ENCODE results near the gene CLDN2. TPM values are rescaled to one million over a fixed set of nuclear protein-coding genes. Genes with fewer than 3 reads are reported as not detected.

The CLDN2 gene
- total RNA-seq, 3 donors from 2014 or later (not counting 1 experiment from before 2014, with no cell fraction given): not detected

DNA sequence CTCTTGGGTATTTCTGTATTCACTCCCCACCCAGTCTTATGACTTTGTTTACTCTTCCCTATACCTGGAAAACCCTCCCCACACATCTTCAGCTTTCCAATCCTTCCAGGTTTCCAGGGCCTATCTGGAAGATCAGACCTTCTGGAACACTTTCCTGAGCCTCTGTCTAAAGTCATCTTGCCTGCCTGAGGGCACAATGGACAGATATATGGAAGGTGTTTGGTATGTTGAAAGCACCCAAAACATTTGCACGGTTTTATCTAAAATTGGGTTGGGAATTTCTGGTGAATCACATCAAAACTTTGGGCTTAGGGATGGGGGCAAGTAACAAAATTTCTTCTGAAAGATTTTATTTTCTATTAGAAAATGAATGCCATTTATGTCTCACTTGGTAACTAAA lies 16.0 kb downstream of the CLDN2 start:
- Histone ChIP-seq H3K27ac (ENCODE audit: low read length) (no peak overlapping the region), H3K9me3 (ENCODE audit: control insufficient read depth, insufficient read depth, low read length) (no peaks in the 10 kb centered on the region), H3K4me1 (ENCODE audit: control insufficient read depth, insufficient read depth, low read length) (no peaks in the 10 kb centered on the region), H3K27me3 (ENCODE audit: control insufficient read depth, insufficient read depth, low read length) (no peaks in the 10 kb centered on the region), H3K4me3 (ENCODE audit: low read length) (no peak overlapping the region), H3K36me3 (ENCODE audit: control insufficient read depth, insufficient read depth, low read length) (no peaks in the 10 kb centered on the region)
- Mint-ChIP-seq H3K4me3 (no peak overlapping the region), H3K9me3 (no peaks in the 10 kb centered on the region), H3K27ac (no peak overlapping the region), H3K27me3 (ENCODE audit: low read depth in 2 of 2) (no peaks in the 10 kb centered on the region), H3K36me3 (no peaks in the 10 kb centered on the region), H3K4me1 (no peaks in the 10 kb centered on the region)
- intact Hi-C loops (cut with micrococcal nuclease): no loop called here
- ATAC-seq: no peak
- no peak for DNase-seq
- WGBS (ENCODE audit: insufficient coverage): 89% methylated on average over 1 of the region's 1 CpG
- TF ChIP-seq, protein P1, sequence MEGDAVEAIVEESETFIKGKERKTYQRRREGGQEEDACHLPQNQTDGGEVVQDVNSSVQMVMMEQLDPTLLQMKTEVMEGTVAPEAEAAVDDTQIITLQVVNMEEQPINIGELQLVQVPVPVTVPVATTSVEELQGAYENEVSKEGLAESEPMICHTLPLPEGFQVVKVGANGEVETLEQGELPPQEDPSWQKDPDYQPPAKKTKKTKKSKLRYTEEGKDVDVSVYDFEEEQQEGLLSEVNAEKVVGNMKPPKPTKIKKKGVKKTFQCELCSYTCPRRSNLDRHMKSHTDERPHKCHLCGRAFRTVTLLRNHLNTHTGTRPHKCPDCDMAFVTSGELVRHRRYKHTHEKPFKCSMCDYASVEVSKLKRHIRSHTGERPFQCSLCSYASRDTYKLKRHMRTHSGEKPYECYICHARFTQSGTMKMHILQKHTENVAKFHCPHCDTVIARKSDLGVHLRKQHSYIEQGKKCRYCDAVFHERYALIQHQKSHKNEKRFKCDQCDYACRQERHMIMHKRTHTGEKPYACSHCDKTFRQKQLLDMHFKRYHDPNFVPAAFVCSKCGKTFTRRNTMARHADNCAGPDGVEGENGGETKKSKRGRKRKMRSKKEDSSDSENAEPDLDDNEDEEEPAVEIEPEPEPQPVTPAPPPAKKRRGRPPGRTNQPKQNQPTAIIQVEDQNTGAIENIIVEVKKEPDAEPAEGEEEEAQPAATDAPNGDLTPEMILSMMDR (IDR thresholded peaks at IDR 0.05): no peak

DNA sequence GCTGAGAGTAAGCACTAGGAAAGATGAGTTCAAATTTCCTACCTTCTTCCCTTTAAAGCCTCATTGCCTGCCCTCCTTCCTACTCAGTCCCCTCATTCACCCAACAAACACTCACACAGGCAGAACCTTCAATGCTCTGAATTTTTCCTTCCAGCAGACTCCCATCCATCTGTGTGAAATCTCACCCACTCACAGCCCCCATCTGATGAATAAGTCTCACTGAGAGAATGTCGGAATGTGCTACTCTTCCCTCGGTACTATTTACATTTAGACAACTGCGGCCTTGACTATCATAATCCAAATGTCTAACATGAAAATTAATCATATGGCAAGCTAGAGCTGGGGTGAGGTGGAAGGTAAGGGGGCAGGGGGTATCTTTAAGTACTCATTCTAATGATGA lies 19.4 kb downstream of the CLDN2 start:
- no CpG with 5 or more reads among the region's 3 CpGs for WGBS (ENCODE audit: insufficient coverage)
- H3K4me1 ChIP-seq (ENCODE audit: control insufficient read depth, insufficient read depth, low read length): no peaks in the 10 kb centered on the region
- TF ChIP-seq, protein P1 (IDR thresholded peaks at IDR 0.05): no peak
- no peak overlapping the region for H3K27ac Mint-ChIP-seq
- H3K36me3 ChIP-seq (ENCODE audit: control insufficient read depth, insufficient read depth, low read length): no peaks in the 10 kb centered on the region
- H3K4me1 Mint-ChIP-seq: no peaks in the 10 kb centered on the region
- DNase-seq: no peak
- H3K27me3 Mint-ChIP-seq (ENCODE audit: low read depth in 2 of 2): no peaks in the 10 kb centered on the region
- H3K9me3 ChIP-seq (ENCODE audit: control insufficient read depth, insufficient read depth, low read length): no peaks in the 10 kb centered on the region
- H3K27me3 ChIP-seq (ENCODE audit: control insufficient read depth, insufficient read depth, low read length): no peaks in the 10 kb centered on the region
- H3K4me3 Mint-ChIP-seq: no peak overlapping the region
- no peak overlapping the region for H3K27ac ChIP-seq (ENCODE audit: low read length)
- no peaks in the 10 kb centered on the region for H3K9me3 Mint-ChIP-seq
- intact Hi-C loops (cut with micrococcal nuclease): no loop called here
- no peak overlapping the region for H3K4me3 ChIP-seq (ENCODE audit: low read length)
- no peaks in the 10 kb centered on the region for H3K36me3 Mint-ChIP-seq
- no peak for ATAC-seq

DNA sequence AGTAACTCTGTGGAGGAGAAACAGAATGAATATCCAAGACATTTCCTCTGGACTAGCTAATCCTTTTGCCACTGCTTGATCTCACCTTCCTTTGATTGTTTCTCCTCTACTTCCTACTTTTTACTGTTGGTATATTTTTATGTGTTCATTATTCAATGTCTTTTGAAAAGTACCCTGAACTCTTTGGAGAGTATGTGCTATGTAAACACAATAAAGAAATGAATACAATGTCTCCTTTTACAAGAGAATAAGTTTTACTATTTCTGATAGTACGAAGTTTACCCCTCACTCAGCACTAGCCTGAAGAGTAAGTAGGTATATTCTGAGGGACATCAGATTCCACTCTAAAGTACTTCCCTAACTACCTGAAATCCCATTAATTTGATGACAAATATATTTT lies 19.9 kb downstream of the CLDN2 start:
- intact Hi-C loops (cut with micrococcal nuclease): no loop called here
- H3K27me3 Mint-ChIP-seq (ENCODE audit: low read depth in 2 of 2): no peaks in the 10 kb centered on the region

DNA sequence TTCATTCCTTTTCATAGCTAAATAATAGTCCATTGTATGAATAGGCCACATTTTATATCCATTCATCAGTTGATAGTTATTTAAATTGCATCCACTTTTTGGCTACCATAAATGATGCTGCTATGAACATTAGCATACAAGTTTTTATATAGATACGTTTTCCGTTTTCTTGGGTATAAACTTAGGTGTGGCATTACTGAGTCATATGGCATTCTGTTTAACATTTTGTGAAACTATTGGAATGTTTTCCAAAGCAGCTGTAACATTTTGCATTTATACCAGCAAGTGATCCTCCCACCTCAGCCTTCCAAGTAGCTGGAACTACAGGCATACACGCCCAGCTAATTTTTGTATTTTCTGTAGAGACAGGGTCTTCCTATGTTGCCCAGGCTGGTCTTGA lies 26.3 kb downstream of the CLDN2 start:
- Histone ChIP-seq H3K4me3 (ENCODE audit: low read length) (no peak overlapping the region), H3K27me3 (ENCODE audit: control insufficient read depth, insufficient read depth, low read length) (no peaks in the 10 kb centered on the region), H3K4me1 (ENCODE audit: control insufficient read depth, insufficient read depth, low read length) (no peaks in the 10 kb centered on the region), H3K27ac (ENCODE audit: low read length) (no peak overlapping the region), H3K36me3 (ENCODE audit: control insufficient read depth, insufficient read depth, low read length) (no peaks in the 10 kb centered on the region), H3K9me3 (ENCODE audit: control insufficient read depth, insufficient read depth, low read length) (no peaks in the 10 kb centered on the region)
- DNase-seq (no peak), ATAC-seq (no peak)
- Mint-ChIP-seq H3K4me1 (no peaks in the 10 kb centered on the region), H3K27ac (no peak overlapping the region), H3K4me3 (no peak overlapping the region), H3K9me3 (no peaks in the 10 kb centered on the region), H3K27me3 (ENCODE audit: low read depth in 2 of 2) (no peaks in the 10 kb centered on the region), H3K36me3 (no peaks in the 10 kb centered on the region)
- WGBS (ENCODE audit: insufficient coverage): 83% methylated on average over 1 of the region's 3 CpGs
- TF ChIP-seq, protein P1 (IDR thresholded peaks at IDR 0.05): no peak
- intact Hi-C loops (cut with micrococcal nuclease): no loop called here

More for the DNA sequence above, 19.9 kb downstream of the CLDN2 start:
- TF ChIP-seq, protein P1 (IDR thresholded peaks at IDR 0.05): no peak
- WGBS (ENCODE audit: insufficient coverage): no CpG with 5 or more reads among the region's 1 CpG
- Mint-ChIP-seq H3K4me1 (no peaks in the 10 kb centered on the region), H3K27ac (no peak overlapping the region), H3K9me3 (no peaks in the 10 kb centered on the region), H3K4me3 (no peak overlapping the region), H3K36me3 (no peaks in the 10 kb centered on the region)
- DNase-seq (no peak), ATAC-seq (no peak)
- no peaks in the 10 kb centered on the region for H3K9me3 ChIP-seq (ENCODE audit: control insufficient read depth, insufficient read depth, low read length)
- no peak overlapping the region for H3K4me3 ChIP-seq (ENCODE audit: low read length)
- H3K4me1 ChIP-seq (ENCODE audit: control insufficient read depth, insufficient read depth, low read length): no peaks in the 10 kb centered on the region
- no peak overlapping the region for H3K27ac ChIP-seq (ENCODE audit: low read length)
- no peaks in the 10 kb centered on the region for H3K36me3 ChIP-seq (ENCODE audit: control insufficient read depth, insufficient read depth, low read length)
- no peaks in the 10 kb centered on the region for H3K27me3 ChIP-seq (ENCODE audit: control insufficient read depth, insufficient read depth, low read length)
